Neural cell (in vitro differentiated cells): ENCODE results near the gene NPHP4. TPM values are rescaled to one million over a fixed set of nuclear protein-coding genes. Genes with fewer than 3 reads are reported as not detected.

Source experiments
- polyA plus RNA-seq: library from polyadenylated mRNA; depleted of rRNA; stranded (reverse); fragments of >200 nt; gene quantifications from 2 replicates; pipeline ENCODE4 v1.2.3, GENCODE V29; 2014
- small RNA-seq, 3 experiments: library from RNA; depleted of rRNA; stranded (forward); fragments of <200 nt; gene quantifications; one replicate each; pipeline ENCODE3, GENCODE V24; 2012

Gene NPHP4
- polyA plus RNA-seq, 1 donor from 2014 or later = 17.1 TPM

Small RNAs within 50 kb of the gene (small RNA-seq; reads per million reads assigned to genes)
- gene MIR4689 = 0 to 0.35 (median 0) reads per million in 3 experiments

Other genes starting within 250 kb of the NPHP4 start
- 11.7 and 11.8 TPM in 2 replicates for gene KCNAB2, start 53.5 kb upstream of the NPHP4 start, polyA plus RNA-seq
- 22.0 and 33.7 TPM in 2 replicates for gene CHD5, start 187.9 kb upstream of the NPHP4 start, polyA plus RNA-seq
- 275 and 294 TPM in 2 replicates for gene RPL22, start 207.2 kb upstream of the NPHP4 start, polyA plus RNA-seq
- gene RNF207, start 213.7 kb upstream of the NPHP4 start, polyA plus RNA-seq = 1.7 and 3.5 TPM in 2 replicates
- 21.1 and 23.3 TPM in 2 replicates for gene ICMT, start 243.5 kb upstream of the NPHP4 start, polyA plus RNA-seq